Muscle of back (tissue), 13 donors: Measurements from ENCODE around the gene GALR1. TPM values are rescaled to one million over a fixed set of nuclear protein-coding genes. Genes with fewer than 3 reads are reported as not detected.
"Not testable (repeated sequence)": the region's sequence is repeated elsewhere in the genome, so short reads cannot be mapped to it uniquely, and the experiment has no call there.

Source experiments
- DNase-seq, 3 donors: peaks; one replicate each; pipeline versions ENCODE4 v3.0.0 to v3.0.0-alpha.2; 2013
- long read RNA-seq, 9 donors: transcript quantifications; one replicate each; lab custom pipeline, GENCODE V29; 2026
- polyA plus RNA-seq, 10 donors: library from polyadenylated mRNA; unstranded; fragments of 120-200 nt; gene quantifications; one replicate each; pipeline ENCODE4 v1.2.1, GENCODE V29; 2013; ENCODE audit not compliant: insufficient read length in 10 of 10

Gene GALR1, protein sequence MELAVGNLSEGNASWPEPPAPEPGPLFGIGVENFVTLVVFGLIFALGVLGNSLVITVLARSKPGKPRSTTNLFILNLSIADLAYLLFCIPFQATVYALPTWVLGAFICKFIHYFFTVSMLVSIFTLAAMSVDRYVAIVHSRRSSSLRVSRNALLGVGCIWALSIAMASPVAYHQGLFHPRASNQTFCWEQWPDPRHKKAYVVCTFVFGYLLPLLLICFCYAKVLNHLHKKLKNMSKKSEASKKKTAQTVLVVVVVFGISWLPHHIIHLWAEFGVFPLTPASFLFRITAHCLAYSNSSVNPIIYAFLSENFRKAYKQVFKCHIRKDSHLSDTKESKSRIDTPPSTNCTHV
- polyA plus RNA-seq: under 1 TPM; 0.03 to 0.13 (median 0.05) TPM
- long read RNA-seq, donor 1: 0 reads
- long read RNA-seq, donor 2: 0 reads
- long read RNA-seq, donor 3: 0 reads
- long read RNA-seq, donor 4: 0 reads
- long read RNA-seq, donor 5: 0 reads
- long read RNA-seq, donor 6: 0 reads
- long read RNA-seq, donor 7: 0 reads
- long read RNA-seq, donor 8: 0 reads
- long read RNA-seq, donor 9: 0 reads

DNA sequence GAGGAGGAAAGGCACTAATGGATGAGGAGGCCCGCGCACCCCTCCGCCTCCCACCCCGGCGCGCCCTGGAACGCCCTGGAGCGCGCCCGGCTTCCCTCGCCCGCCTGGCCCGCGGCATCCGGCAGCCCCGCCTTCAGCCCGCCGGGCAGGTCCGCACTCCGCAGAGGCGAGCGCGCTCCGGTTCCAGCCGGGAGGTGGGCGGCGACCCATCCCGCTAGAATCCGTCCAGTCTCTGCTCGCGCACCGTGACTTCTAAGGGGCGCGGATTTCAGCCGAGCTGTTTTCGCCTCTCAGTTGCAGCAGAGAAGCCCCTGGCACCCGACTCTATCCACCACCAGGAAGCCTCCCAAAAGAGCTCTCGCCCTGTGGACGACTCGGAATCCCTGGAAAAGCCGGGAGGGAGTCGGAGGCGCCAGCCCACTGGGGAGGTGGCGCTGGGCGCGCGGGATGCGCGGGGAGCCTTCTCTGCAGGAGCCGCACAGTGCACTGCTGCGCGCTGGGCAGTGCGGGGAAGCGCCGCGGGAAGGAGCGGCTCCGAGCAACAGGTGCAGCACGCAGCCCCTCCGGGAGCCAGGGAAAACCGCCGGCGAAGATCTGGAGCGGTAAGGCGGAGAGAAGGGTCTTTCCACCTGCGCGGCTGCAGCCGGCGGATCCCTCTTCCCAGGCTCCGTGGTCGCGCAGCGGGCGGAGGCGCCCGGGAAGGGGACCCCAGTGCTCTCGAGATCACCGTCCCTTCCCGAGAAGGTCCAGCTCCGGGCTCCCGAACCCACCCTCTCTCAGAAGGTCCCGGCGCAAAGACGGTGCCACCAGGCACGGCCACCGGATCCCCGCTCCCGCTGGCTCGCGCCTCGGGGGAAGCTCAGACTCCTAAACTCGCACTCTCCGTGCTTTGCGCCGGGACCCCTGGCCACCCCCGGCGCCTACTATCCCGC is at the start of gene GALR1:
Gene GALR1, plus strand, starts transcription at position 280 of the 932 bp plus-strand sequence. CDS start 701 bp downstream, outside the sequence.
- peak in 1 of 3 donors; percentile 36 for DNase-seq

DNA sequence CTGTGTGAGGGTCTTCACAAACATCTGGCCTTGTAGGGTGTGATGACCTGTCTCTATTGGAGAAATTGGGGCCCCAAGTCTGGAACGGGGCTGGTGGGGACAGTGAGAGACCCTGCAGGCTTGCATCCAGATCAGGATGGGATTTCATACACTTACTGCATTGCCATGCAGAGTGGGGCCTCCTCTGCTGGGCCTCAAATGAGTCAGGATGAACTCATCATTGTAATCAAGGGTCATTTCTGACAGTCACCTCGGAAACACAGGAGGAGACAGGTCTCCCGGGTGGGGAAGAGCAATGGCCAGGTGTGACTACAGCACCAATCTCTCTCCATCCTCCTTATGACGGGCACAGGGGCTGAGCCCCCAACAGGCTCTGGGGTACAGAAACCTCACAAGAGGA is 48.1 kb upstream of the GALR1 start:
- no peak for DNase-seq

DNA sequence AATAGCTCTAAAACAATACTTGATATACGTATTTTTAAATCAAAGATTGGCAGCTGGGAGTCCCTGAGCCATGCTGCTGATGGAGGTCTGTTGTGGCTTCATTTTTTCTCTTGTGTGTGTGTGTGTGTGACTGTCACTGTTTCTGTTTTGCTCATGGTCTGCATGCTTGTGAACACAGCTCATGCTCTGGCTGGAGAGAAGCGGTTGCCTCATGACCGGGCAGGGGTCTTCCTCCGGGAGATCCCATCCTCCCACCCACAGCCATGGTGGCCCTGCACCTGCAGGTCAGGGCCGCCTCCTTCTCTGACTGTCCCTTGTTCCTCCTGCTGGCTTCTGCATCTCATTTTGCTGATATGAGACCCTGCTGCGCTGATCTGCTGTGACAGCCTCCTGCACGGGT is 47.3 kb upstream of the GALR1 start:
- no peak for DNase-seq

DNA sequence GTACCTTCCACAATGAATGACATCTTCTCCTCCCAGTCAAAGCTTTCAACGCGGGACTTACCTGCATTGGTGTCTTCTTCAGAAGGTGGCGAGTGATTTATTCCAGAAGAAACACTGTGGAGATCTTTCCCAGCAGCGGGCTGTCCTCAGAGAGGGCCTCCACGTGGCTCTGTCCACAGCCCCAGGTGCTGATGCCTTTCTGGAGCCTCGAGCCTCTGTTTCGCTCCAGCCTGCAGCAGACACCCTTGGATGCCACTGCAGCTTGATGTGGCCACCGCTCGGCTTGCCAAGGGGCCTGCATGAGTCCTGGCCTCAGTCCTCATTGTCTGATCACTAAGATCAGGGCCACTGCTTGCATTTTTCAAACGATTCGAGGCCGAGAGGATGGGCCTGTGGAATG is 46.6 kb upstream of the GALR1 start:
- peak in 1 of 3 donors; percentile 46 for DNase-seq

DNA sequence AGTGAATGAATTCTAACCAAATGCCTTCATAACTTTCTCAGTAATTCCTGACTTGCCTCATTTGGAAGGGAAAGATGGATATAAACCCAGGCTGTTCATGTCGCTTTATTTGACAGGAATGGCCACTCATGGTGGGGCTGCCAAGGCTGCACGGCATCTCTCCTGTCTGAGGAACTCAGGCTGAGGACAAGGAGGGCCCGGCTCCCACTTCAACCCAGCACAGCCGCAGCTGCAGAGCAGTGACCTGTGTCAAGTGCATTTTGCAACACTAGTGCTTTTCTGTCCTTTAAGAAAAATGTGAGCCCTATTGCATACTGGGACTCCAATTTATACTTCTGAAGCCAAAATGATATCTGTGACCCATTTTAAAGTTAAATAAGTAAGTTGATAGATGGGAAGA is 45.8 kb upstream of the GALR1 start:
- no peak for DNase-seq

DNA sequence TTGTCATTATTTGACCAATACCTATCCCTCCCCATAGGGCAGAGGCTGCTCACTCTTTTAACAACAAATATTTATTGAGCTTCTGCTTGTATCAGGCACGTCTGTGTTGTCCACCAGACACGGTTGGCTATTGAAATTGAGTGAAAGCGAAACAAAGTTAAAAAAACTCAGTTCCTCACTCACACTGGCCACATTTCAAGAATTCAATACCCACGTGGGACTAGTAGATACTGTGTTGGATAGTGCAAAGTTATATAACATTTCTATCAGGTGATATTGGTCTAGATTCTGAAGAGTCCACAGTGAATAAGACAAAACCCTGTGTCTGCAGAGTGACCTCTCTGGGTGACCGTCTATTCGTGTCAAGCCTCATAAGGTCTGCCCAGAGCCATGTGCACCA is 43.9 kb upstream of the GALR1 start:
- no peak for DNase-seq

DNA sequence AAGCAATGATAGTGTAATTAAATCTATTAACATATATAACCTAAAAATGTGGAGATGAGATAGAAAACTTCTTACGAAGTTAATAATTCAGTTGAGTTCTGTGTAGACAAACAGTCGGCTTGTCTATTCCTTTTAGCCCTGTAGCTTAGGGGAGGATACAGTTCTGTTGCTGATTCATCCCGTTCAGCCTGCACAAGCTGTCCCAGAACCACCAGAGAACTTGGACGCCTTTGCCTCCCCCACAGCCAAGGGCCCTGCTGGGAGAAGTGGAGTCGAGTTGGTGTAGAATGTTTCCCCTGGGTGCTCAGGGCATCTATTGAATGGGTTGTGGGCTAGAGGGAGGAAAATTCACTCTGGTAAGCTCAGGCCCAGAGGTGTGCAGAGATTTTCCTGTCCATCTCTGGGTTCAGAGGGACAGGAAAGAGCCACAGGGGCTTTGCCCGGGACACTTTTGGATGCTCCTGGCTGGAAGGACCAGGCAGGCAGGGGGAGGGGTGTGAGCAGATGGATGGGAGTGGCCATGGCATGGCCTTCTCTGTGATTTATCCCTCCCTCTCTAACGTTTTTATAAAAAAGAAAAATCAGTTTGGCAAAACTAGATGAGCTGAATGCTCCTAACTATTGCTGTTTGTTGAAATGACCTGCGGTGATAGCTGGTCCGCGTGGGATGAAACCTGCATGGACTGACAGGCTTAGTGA is 42.8 kb upstream of the GALR1 start:
- DNase-seq: peak in 1 of 3 donors; percentile 13

DNA sequence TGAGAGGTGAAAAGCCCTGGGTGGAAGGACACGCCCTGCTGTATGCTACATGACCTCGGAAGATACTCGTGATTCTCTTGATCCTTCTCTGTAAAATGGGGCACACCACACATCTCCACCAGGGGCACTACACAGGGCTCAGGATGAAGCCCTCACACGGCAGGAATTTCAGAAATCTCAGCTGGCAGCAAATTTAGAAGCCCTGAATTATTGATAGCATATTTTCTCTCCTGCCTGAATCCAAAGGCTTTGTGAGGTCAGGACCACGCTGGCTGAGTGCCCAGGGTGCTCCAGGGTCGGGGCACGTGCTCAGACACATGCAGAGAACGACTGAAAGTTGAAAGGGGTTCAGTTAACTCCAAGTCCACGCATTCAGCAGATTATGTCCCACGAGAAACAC is 42.1 kb upstream of the GALR1 start:
- DNase-seq: peak; percentile 26 to 77 (median 55)

DNA sequence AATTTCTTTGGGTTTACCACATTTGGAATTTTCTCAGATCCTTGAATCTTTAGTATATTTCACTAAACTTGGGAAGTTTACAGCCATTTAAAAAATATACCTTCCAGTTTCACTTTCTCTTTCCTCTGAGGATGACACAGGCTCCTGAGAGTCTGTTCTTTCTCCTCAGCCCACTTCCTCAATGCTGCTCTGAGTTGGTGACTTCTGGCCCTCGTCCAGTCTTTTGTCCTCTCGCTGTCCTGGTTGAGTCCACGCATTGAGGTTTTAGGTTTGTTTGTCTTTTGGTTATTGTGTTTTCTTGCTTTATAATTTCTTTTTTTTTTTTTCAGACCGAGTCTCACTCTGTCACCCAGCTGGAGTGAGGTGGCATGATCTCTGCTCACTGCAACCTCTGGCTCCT is 40.7 kb upstream of the GALR1 start:
- DNase-seq: peak in 2 of 3 donors; percentile 25 to 40

DNA sequence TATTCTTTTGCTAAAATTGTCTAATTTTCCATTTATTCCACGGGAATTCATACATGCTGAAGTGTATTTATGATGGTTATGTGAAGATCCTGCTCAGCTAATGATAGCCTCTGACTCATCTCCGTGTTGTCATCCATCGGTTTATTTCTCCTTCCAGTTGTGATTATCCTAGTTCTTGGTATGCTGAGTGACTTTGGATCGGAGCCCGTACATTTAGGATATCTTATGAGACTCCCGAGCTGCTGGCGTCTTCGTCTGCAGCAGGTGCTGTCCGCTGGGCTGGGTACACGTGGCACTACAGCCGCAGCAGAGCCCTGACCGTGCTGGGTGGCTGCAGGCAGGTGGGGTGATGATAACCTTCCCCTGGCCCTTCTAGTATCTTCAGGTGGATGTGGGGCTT is 40.1 kb upstream of the GALR1 start:
- DNase-seq: peak in 1 of 3 donors; percentile 7

DNA sequence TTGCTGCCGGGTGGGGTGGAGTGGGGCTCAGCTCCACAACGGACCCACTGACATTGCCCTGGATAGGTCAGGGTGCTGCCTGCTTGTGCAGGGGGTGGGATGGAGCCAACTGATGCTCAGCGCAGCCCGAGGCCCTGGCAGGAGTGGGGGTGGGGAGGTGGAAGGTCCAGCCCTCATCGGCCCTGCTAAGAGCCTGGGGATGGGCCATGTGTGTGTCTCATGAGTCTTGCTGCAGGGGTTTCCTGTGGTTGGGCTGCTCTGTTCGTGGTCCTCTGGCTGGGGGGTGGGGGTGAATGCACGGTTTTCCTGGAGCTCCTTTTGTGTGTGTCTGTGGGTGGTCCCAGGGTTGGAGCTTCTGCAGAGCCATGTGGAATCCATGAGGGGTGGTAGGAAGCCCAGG is 39.4 kb upstream of the GALR1 start:
- DNase-seq: no peak

DNA sequence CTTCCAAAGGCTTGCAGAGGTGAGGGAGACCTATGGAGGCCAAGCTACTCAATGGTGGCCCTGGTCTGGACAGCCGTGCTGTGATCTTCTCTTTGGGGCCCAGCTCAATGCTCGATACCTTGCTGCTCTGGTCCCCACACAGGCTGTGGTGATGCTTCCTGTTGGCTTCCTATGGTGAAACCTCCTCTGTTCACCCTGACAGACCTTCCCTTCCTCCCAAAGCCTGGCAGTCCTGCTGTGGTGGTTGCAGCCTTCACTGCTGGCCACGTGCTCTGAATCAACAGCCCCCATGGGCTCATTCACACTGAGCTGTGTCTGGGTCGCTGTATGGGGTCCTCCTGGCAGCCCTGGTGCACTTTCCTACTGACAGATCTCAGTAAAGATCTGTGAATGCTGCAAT is 31.0 kb upstream of the GALR1 start:
- DNase-seq: no peak

DNA sequence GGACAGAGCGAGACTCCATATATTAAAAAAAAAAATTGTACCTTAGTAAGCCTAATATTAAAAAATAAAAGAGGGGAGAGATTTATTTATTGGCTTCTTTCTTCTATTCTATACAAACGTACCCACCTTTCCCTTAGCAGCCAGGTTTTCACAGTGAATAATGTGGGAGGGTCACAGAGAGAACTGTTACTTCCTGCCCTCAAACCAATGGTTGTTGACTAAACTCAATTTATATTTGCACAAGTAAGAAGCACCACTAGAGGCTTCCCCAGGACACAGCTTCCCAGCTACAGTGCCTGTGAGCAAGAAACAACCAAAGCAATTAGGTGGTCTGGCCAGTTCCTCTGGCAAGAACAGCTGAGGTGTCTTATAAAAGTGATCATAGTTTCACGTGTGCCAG is 28.9 kb upstream of the GALR1 start:
- DNase-seq: no peak

DNA sequence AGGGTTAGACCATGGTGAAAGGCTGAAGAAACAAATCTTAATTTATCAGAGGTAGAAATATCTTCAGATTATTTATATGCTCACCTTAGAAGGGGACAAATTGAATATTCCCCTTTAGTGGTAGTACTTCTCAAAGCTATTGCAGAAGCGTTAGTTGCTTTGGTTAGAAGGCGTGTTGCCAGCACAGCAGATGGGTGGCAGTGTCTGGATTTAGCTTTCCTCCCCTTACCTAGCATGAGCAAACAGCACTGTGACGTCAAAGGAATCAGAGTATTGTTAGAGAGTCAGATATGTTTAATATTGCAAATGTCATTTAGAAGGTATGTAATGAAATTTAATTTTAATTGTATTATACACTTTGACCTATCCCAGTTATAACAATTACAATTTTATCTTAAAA is 27.2 kb upstream of the GALR1 start:
- DNase-seq: no peak

DNA sequence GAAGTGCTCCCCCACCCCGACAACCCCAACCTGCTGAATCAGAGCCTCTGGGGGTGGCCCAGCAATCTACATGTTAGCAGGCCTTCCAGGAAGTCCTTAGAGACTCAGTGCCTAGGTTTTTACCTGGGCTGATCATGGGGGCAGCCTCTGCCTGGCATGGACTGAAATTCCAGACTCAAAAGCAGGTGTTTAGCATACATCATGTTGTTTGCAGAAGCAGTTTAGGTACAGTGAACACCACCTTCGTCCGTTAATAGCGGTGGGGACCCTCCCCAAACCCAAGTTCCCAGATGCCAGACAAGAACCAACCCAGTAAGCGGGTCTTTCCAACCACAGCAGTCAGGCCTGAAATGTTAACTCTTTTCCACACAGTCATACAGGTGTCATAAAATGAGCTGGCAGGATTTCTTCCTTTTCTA is 26.4 kb upstream of the GALR1 start:
- no peak for DNase-seq

DNA sequence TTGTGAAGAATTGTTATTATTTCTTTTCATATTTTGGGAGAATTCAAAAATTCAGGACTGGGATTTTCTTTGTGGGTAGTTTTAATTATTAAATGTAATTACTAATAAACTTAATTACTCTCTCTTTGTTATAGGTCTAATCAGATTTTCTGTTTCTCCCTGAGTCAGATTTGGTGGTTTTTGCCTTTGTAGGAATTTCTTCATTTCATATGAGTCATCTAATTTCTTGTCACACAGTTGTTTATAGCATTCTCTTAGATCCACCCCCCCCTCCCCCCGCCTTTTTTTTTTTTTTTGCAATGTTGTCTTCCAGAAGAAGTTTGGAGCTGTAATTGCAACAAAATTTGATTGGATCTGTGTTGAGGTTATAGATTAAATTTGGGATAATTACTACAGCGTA is 26.0 kb upstream of the GALR1 start:
- no peak for DNase-seq

DNA sequence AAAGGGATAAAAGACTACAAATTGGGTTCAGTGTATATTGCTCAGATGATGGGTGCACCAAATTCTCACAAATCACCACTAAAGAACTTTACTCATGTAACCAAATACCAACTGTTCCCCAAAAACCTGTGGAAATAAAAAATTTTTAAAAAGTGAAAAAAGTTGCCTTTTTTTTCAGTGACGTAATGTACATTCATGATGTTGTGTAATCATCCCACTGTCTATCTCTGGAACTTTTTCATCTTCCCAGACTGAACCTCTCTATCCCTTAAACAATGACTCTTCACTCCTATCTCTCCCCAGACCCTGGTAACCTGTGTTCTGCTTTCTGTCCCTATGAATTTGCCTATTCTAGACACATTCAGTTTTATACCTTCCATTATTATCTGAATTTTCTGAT is 19.0 kb upstream of the GALR1 start:
- no peak for DNase-seq

DNA sequence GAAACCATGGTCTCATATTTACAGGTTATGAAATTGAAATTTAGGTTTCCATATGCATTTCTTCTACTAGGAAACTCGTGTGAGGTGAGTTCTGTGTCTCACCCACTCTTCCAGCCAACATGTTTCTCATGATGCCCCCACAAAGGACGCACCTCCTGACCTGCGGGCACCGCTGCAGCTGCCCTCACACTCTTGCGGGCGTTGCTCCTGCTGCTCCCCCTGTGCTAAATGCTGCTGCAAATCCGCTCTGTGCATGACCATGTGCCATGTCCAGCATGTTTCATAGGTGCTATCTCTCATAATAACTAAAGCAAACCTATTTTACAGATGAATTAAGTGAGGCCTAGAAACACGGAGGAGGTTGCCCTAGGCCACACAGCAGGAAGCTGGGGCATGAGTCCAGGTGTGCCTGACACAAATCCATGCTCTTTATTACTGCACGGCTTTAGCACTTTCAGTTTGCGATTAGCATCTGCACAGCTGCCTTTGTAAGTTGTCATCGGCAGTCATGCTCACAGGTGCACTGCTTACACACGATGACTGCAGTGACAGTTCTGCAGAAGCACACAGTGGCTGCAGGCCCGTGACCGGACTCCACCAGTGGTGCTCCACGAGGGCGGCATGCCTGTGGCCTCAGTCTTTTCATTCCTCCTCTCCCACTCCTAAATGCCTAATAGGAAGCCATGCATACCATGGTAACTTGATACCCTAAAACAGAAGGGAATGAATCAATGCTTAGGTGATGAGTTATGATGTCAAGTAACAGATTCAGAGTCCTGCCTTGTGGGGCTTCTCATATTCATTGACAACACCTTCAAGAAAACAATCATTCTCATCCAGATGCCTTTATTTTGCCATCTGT is 14.9 kb upstream of the GALR1 start:
- no peak for DNase-seq

DNA sequence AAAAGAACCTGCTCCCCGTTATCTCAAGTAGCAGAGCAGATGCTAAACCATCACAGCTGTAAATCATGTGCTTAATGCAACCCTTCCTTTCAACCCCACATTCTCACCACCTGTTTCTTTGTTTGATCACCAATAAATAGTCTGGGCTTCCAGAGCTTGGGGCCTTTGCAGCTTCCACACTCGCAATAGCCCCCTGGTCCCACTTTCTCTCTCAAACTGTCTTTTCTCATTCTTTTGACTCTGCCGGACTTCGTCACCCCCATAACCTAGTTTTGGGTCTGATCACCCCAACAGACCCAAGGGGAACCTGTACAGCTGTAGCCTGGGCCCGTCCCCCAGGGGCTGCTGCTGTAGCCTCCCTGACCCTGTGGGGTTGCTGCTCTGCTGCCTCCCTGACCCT is 10.4 kb upstream of the GALR1 start:
- not testable (repeated sequence) for DNase-seq

DNA sequence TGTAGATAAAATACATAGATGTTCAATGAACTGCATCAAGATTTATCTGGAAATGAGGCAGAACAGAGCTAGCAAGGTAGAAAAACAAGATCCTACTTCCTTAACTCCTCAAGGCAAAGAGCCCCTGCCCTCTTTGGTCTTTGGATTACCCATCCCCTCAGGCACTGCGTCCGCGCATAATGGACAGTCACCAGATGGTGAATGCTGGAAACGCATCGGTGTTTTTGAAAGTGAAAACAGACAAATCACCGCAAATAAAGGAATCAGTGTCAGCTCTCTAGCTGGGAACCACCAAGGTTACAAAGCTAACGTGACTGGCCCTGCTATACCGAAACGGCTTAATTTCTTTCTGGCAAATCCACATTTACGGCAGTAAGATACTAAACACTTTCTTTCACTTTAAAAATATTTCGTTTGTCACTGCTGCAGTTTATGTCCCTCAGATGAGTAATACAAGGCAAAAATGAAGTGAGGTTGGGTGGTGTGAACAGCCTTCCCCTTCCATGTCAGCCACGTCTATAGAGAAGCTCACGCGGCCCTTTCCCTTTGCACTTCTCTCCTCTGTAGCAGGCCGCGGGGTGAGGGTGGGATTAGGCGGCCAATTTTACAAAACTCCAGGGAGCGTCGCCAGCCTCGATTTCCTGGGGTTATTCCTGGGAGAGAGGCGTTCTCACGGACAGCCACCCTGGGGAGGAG is 627 bp upstream of the GALR1 start:
- peak in 1 of 3 donors; percentile 11 for DNase-seq
